ENCODE measurements around the gene TUBB4B. TPM values are rescaled to one million over a fixed set of nuclear protein-coding genes. Genes with fewer than 3 reads are reported as not detected.

The TUBB4B gene
- total RNA-seq, 3 donors from 2014 or later (not counting 1 experiment from before 2014, with no cell fraction given) = 84.4 to 121 (median 93.9) TPM

DNA sequence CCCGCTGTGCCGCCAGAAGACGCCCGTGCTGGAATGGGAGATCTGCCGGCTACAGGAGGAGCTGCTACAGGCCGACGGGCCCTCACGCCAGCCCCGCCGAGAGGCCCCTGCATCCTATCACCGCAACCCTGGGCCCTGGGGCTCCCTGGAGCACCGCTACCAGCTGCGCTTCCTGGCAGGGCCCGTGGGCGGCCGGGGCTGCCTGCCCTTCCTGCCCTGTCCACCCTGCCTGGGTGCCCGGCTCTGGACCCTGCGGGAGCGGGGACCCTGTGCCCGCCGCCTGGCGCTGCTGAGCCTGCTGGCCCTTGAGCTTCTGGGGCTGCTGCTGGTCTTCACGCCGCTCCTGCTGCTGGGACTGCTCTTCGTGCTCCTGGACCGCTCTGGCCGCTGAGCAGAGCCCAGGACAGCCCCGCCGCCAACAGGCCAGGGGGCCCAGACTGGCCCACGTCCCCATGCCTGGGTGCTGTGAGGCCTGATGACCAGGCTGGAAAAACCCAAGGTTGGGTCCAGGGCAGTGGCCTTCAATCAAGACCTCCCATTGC, 22.8 kb upstream of the TUBB4B start:
- intact Hi-C loops (cut with micrococcal nuclease) = no loop called here
- H3K36me3 Mint-ChIP-seq = no peaks in the 10 kb centered on the region
- ATAC-seq (no peak), DNase-seq (no peak)
- H3K27me3 Mint-ChIP-seq (ENCODE audit: low read depth in 2 of 2) = no peaks in the 10 kb centered on the region
- no peaks in the 10 kb centered on the region for H3K9me3 ChIP-seq (ENCODE audit: control insufficient read depth, insufficient read depth, low read length)
- TF ChIP-seq, protein P1, sequence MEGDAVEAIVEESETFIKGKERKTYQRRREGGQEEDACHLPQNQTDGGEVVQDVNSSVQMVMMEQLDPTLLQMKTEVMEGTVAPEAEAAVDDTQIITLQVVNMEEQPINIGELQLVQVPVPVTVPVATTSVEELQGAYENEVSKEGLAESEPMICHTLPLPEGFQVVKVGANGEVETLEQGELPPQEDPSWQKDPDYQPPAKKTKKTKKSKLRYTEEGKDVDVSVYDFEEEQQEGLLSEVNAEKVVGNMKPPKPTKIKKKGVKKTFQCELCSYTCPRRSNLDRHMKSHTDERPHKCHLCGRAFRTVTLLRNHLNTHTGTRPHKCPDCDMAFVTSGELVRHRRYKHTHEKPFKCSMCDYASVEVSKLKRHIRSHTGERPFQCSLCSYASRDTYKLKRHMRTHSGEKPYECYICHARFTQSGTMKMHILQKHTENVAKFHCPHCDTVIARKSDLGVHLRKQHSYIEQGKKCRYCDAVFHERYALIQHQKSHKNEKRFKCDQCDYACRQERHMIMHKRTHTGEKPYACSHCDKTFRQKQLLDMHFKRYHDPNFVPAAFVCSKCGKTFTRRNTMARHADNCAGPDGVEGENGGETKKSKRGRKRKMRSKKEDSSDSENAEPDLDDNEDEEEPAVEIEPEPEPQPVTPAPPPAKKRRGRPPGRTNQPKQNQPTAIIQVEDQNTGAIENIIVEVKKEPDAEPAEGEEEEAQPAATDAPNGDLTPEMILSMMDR (IDR thresholded peaks at IDR 0.05) = no peak
- no peak overlapping the region for H3K4me3 Mint-ChIP-seq
- peaks cover 0 to 6% of the 10 kb centered on the region in 2 donors for H3K4me1 Mint-ChIP-seq
- 95% methylated on average over 30 of the region's 30 CpGs for WGBS (ENCODE audit: insufficient coverage)
- peaks cover 10% of the 10 kb centered on the region for H3K4me1 ChIP-seq (ENCODE audit: control insufficient read depth, insufficient read depth, low read length)
- H3K4me3 ChIP-seq (ENCODE audit: low read length) = no peak overlapping the region
- H3K27ac ChIP-seq (ENCODE audit: low read length) = no peak overlapping the region
- no peaks in the 10 kb centered on the region for H3K27me3 ChIP-seq (ENCODE audit: control insufficient read depth, insufficient read depth, low read length)
- no peaks in the 10 kb centered on the region for H3K36me3 ChIP-seq (ENCODE audit: control insufficient read depth, insufficient read depth, low read length)
- H3K9me3 Mint-ChIP-seq = no peaks in the 10 kb centered on the region
- no peak overlapping the region for H3K27ac Mint-ChIP-seq

DNA sequence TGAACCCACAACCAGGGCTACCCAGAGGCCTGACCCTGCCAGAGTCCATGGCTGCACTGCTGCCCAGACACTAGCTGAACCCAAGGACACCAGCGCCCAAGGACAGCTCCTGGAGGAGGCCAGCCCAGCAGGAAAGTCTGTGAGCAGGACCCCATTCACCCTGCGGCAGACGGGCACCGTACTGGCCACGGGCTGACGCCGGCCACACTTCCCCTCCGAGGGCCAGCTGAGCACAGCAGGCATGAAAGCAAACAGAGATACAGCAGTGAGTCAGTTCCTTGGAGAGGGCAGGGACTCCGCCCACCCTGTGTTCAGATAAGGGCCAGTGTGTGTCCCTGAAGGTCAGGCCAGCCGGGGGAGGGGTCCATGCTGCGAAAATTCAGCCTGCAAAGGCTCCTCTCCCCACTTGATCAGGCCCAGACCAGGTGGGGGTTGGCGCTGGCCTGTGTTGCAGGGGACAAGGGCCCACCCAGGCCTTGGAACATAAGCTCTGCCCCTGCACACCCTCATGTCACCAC, 22.3 kb upstream of the TUBB4B start:
- Histone ChIP-seq H3K9me3 (ENCODE audit: control insufficient read depth, insufficient read depth, low read length) (no peaks in the 10 kb centered on the region), H3K27me3 (ENCODE audit: control insufficient read depth, insufficient read depth, low read length) (no peaks in the 10 kb centered on the region), H3K27ac (ENCODE audit: low read length) (no peak overlapping the region), H3K4me3 (ENCODE audit: low read length) (no peak overlapping the region), H3K36me3 (ENCODE audit: control insufficient read depth, insufficient read depth, low read length) (no peaks in the 10 kb centered on the region), H3K4me1 (ENCODE audit: control insufficient read depth, insufficient read depth, low read length) (peaks cover 11% of the 10 kb centered on the region)
- Mint-ChIP-seq H3K36me3 (no peaks in the 10 kb centered on the region), H3K27me3 (ENCODE audit: low read depth in 2 of 2) (no peaks in the 10 kb centered on the region), H3K27ac (no peak overlapping the region), H3K9me3 (no peaks in the 10 kb centered on the region), H3K4me3 (no peak overlapping the region), H3K4me1 (peaks cover 0 to 6% of the 10 kb centered on the region in 2 donors)
- intact Hi-C loops (cut with micrococcal nuclease) = no loop called here
- DNase-seq (no peak), ATAC-seq (no peak)
- TF ChIP-seq, protein P1 (IDR thresholded peaks at IDR 0.05) = no peak
- whole genome bisulfite sequencing (ENCODE audit: insufficient coverage) = 97% methylated on average over 12 of the region's 12 CpGs

DNA sequence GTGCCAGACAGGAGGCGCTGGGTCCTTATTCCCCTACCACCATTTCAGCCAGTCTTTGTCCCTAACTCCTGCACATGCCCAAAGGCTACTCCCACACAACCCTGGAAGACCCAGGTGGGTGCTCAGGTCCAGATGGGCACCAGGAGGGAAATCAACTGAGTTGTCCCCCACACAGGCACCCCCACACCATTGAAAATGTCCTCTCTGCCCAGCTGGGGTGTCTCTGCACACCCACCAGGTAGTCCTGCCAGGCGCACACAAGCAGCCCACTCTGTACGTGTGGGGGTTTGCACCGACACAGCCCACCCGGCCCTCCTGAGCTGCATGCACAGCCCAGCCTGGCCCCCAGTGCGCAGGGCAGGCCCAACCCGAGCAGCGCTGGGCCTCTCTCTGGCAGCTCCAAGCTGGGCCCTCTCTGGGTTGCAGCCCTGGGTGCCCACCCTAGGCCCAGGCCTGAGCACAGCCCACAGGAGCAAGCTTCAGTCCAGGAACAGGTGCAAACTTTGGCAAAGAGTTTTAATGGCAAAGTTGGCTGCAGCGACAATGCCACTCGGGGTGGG, 21.2 kb upstream of the TUBB4B start:
- no peak for ATAC-seq
- DNase-seq = no peak
- Histone ChIP-seq H3K36me3 (ENCODE audit: control insufficient read depth, insufficient read depth, low read length) (no peaks in the 10 kb centered on the region), H3K4me1 (ENCODE audit: control insufficient read depth, insufficient read depth, low read length) (peaks cover 19% of the 10 kb centered on the region), H3K9me3 (ENCODE audit: control insufficient read depth, insufficient read depth, low read length) (no peaks in the 10 kb centered on the region), H3K27me3 (ENCODE audit: control insufficient read depth, insufficient read depth, low read length) (no peaks in the 10 kb centered on the region), H3K27ac (ENCODE audit: low read length) (no peak overlapping the region), H3K4me3 (ENCODE audit: low read length) (no peak overlapping the region)
- H3K4me3 Mint-ChIP-seq = no peak overlapping the region
- H3K27ac Mint-ChIP-seq = no peak overlapping the region
- TF ChIP-seq, protein P1 (IDR thresholded peaks at IDR 0.05) = no peak
- no peaks in the 10 kb centered on the region for H3K9me3 Mint-ChIP-seq
- no peaks in the 10 kb centered on the region for H3K27me3 Mint-ChIP-seq (ENCODE audit: low read depth in 2 of 2)
- H3K36me3 Mint-ChIP-seq = no peaks in the 10 kb centered on the region
- peaks cover 0 to 6% of the 10 kb centered on the region in 2 donors for H3K4me1 Mint-ChIP-seq
- 96% methylated on average over 10 of the region's 10 CpGs for WGBS (ENCODE audit: insufficient coverage)
- intact Hi-C loops (cut with micrococcal nuclease) = loop anchor here (5.0 kb wide), 1 partner anchor 93 kb away; no protein-coding TSS in a partner anchor

Measured in natural killer cell (primary cell).